Colonic mucosa (tissue), 4 donors: ENCODE results near the gene TLE4. TPM values are rescaled to one million over a fixed set of nuclear protein-coding genes. Genes with fewer than 3 reads are reported as not detected.

ENCODE experiments used
- DNase-seq: peaks from one replicate; pipeline ENCODE4 v3.0.0-alpha.2; 2020
- H3K27ac ChIP-seq: fragments of 200-600 bp; one replicate; pipeline ENCODE4 v1.8.0; 2021
- H3K27me3 ChIP-seq: fragments of 200-600 bp; one replicate; pipeline ENCODE4 v1.8.0; 2021
- H3K36me3 ChIP-seq: fragments of 200-600 bp; one replicate; pipeline ENCODE4 v1.8.0; 2021
- H3K4me1 ChIP-seq: fragments of 200-600 bp; one replicate; pipeline ENCODE4 v1.8.0; 2021; ENCODE audit warnings: mild to moderate bottlenecking
- H3K4me3 ChIP-seq: fragments of 200-600 bp; one replicate; pipeline ENCODE4 v1.8.0; 2021
- H3K9ac ChIP-seq, 2 donors: one replicate each; pipeline ENCODE4 v1.7.0; 2013; ENCODE audit warnings: control low read depth in 2 of 2, low read depth in 2 of 2, low read length in 2 of 2
- H3K9me3 ChIP-seq: fragments of 200-600 bp; one replicate; pipeline ENCODE4 v1.8.0; 2021
- CTCF ChIP-seq: fragments of 200-600 bp; IDR thresholded peaks from one replicate; pipeline ENCODE4 v1.8.0; 2022; ENCODE audit warnings: antibody characterized with exemption, mild to moderate bottlenecking
- intact Hi-C: fragments of 100-400 bp; cut with DNase I; formaldehyde crosslinking; loops from one replicate; pipeline ENCODE4 v1.14.1; 2022
- total RNA-seq, 2 donors: library from RNA; stranded (reverse); fragmentation: NEBNext Ultra II Directional in 1 of 2; extraction: Animal tissue kit (Norgen Biotek cat#: 25700) in 1 of 2; gene quantifications; one replicate each; pipeline ENCODE4 v1.2.1, GENCODE V29; 2021
- donor health status: healthy.
- donor health status: DM: no; HTN: no; CAD: no.
- donor health status: DM: no; HTN: no; CAD: no.

TLE4 gene
- total RNA-seq, 2 donors from 2014 or later: 8.0 to 17.6 TPM

DNA sequence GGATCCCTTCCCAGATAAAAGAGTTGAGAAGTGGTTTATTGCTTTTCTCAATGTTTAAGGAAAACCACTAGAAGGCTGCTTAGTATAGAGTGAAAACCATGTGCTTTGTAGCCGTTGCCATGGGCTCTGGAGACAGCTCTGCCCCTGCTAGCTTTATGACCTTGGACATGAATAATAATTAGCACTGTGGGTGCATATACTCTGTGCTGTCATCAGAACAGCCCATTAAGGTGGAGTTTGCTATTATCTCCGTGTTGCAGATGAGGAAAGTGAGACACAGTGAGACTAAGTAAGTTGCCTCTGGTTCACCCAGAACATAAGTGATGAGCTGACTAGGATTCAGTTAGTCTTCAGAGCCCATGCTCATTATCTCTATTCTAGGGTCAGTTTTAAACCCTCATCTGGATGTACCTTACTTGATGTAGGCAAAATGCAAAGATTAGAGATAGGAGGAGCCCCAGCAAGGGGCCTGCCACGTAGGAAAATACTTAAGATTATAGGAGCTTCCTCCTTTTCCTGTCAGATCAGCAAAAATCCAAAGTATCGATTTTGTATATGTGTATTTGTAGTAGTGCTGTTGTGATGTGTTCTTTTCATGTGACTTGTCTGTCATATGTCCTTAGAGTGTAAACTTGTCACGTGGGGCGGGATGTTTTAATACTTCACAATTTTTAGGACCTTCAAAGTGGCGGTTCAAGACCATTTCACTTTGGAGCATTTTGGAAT is 102.5 kb downstream of the TLE4 start:
- intact Hi-C loops: no loop called here
- TF ChIP-seq CTCF: no peak
- Histone ChIP-seq H3K4me3 (no peak overlapping the region), H3K4me1 (no peaks in the 10 kb centered on the region), H3K36me3 (no peaks in the 10 kb centered on the region), H3K9ac (no peak overlapping the region), H3K27ac (no peak overlapping the region), H3K9me3 (no peaks in the 10 kb centered on the region), H3K27me3 (no peaks in the 10 kb centered on the region)
- no peak for DNase-seq

- Histone ChIP-seq H3K9me3 (no peaks in the 10 kb centered on the region), H3K4me1 (no peaks in the 10 kb centered on the region), H3K36me3 (no peaks in the 10 kb centered on the region), H3K27me3 (no peaks in the 10 kb centered on the region), H3K4me3 (no peak overlapping the region), H3K9ac (no peak overlapping the region), H3K27ac (no peak overlapping the region)
- no peak for TF ChIP-seq CTCF
- DNase-seq: no peak
- intact Hi-C loops: no loop called here
These were observed 109.8 kb downstream of the TLE4 start for GRCh38 chr9:79681576-79681975.

GRCh38 chr9:79682076-79682736 is 110.4 kb downstream of the TLE4 start:
- no peak for DNase-seq
- Histone ChIP-seq H3K27ac (no peak overlapping the region), H3K9me3 (no peaks in the 10 kb centered on the region)

GRCh38 chr9:79684059-79684458 is 112.3 kb downstream of the TLE4 start:
- Histone ChIP-seq H3K27me3 (no peaks in the 10 kb centered on the region), H3K36me3 (no peaks in the 10 kb centered on the region), H3K4me1 (no peaks in the 10 kb centered on the region), H3K4me3 (no peak overlapping the region), H3K9me3 (no peaks in the 10 kb centered on the region), H3K9ac (no peak overlapping the region), H3K27ac (no peak overlapping the region)
- TF ChIP-seq CTCF: no peak
- no peak for DNase-seq
- intact Hi-C loops: no loop called here

More at GRCh38 chr9:79682076-79682736, 110.4 kb downstream of the TLE4 start:
- intact Hi-C loops: no loop called here
- Histone ChIP-seq H3K9ac (no peak overlapping the region), H3K36me3 (no peaks in the 10 kb centered on the region), H3K27me3 (no peaks in the 10 kb centered on the region), H3K4me3 (no peak overlapping the region), H3K4me1 (no peaks in the 10 kb centered on the region)
- no peak for TF ChIP-seq CTCF

GRCh38 chr9:79684711-79685575 is 113.2 kb downstream of the TLE4 start:
- H3K36me3 ChIP-seq: no peaks in the 10 kb centered on the region
- H3K27ac ChIP-seq: no peak overlapping the region
- no peaks in the 10 kb centered on the region for H3K9me3 ChIP-seq
- intact Hi-C loops: no loop called here
- DNase-seq: no peak
- H3K4me3 ChIP-seq: no peak overlapping the region
- H3K9ac ChIP-seq: no peak overlapping the region
- no peaks in the 10 kb centered on the region for H3K4me1 ChIP-seq
- no peak for TF ChIP-seq CTCF
- H3K27me3 ChIP-seq: no peaks in the 10 kb centered on the region
